Uterus (tissue), 4 donors: ENCODE results near the gene NCAPD2. TPM values are rescaled to one million over a fixed set of nuclear protein-coding genes. Genes with fewer than 3 reads are reported as not detected.

Experiments used
- DNase-seq, 2 donors: peaks; one replicate each; pipeline ENCODE4 v3.0.0-alpha.2; 2019 to 2020
- H3K27ac ChIP-seq, 2 donors: fragments of 200-600 bp; sonication (generic); 1 replicate in 1 of 2; 2 replicates in 1 of 2; pipeline ENCODE4 v1.5.1; 2016 to 2018
- H3K27me3 ChIP-seq, 2 donors: fragments of 200-600 bp; sonication (generic); one replicate each; pipeline ENCODE4 v1.5.1; 2018 to 2019; ENCODE audit warnings: control low read depth in 1 of 2
- H3K36me3 ChIP-seq, 2 donors: fragments of 200-600 bp; sonication (generic); one replicate each; pipeline ENCODE4 v1.5.1; 2019; ENCODE audit warnings: control low read depth in 1 of 2
- H3K4me1 ChIP-seq, 2 donors: fragments of 200-600 bp; sonication (generic); one replicate each; pipeline ENCODE4 v1.5.1; 2018 to 2019; ENCODE audit warnings: control low read depth in 1 of 2
- H3K4me3 ChIP-seq, 2 donors: fragments of 200-600 bp; sonication (generic); 1 replicate in 1 of 2; 2 replicates in 1 of 2; pipeline ENCODE4 v1.5.1; 2018 to 2019; ENCODE audit warnings: mild to moderate bottlenecking in 1 of 2
- H3K9me3 ChIP-seq, 2 donors: fragments of 200-600 bp; sonication (generic); one replicate each; pipeline ENCODE4 v1.5.1; 2019; ENCODE audit warnings: control low read depth in 1 of 2
- POLR2A ChIP-seq, 2 donors: fragments of 450-650 bp; IDR thresholded peaks; one replicate each; pipeline ENCODE4 v1.6.1; 2016; ENCODE audit warnings: antibody characterized with exemption in 2 of 2, mild to moderate bottlenecking in 1 of 2, moderate library complexity in 1 of 2
- intact Hi-C: fragments of 100-400 bp; cut with DNase I; formaldehyde crosslinking; loops from one replicate; pipeline ENCODE4 v1.15.1; 2023; ENCODE audit warnings: low total_unique reads
- total RNA-seq, 4 donors: library from RNA; depleted of rRNA in 3 of 4; stranded (reverse); fragments of >200 nt in 3 of 4; gene quantifications; one replicate each; pipeline versions ENCODE4 v1.1.0 to v1.2.4, GENCODE V29; 2014 to 2023
- TF ChIP-seq, protein P1 (sequence below), 4 experiments: fragments of 200-600 bp in 2 of 4; fragments of 450-650 bp in 2 of 4; sonication (generic) in 2 of 4; IDR thresholded peaks; one replicate each; pipeline ENCODE4 v1.5.1; 2016 to 2019; ENCODE audit warnings: antibody characterized with exemption in 4 of 4, mild to moderate bottlenecking in 2 of 4, moderate library complexity in 1 of 4
- donor health status: DM: yes; HTN: yes; CAD: no.

The NCAPD2 gene
- total RNA-seq, 4 donors from 2014 or later: 2.8 to 145 (median 19.3) TPM

DNA sequence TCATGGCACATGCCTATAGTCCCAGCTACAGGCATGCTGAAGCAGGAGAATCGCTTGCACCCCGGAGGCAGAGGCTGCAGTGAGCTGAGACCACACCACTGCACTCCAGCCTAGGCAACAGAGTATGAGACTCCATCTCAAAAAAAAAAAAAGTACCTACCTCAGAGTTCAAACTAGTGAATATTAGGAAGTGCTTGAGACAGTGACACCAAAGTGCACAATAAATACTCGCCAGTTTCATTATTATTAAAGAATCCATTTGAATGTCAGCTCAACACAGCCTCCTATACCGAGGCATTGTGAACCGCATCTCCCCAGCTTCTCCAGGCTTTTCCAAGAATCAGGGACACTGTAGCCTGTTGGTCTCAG is 45.4 kb downstream of the NCAPD2 start:
- Histone ChIP-seq H3K27ac (no peak overlapping the region), H3K4me3 (no peak overlapping the region)

DNA sequence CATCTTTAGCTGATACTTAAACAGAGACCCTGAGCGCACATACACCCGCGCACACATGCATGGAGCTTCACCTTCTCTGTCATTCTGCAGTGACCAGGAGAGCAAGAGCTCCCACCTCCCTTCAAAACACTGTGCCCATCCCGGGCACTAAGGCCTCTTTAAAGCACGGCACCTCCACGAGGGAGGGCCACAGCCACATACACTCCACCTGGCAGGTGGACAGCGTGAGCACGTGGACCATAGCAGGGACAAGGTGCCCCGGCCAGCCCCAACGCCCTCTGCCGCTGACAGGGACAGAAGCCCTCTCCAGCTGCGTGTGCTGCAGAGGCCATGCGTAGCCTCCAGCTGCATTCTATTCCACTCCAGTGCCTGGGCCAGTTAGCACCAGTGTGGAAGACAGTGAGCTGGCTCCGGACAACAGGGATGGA is 45.8 kb downstream of the NCAPD2 start:
- Histone ChIP-seq H3K36me3 (no peaks in the 10 kb centered on the region), H3K27ac (peak overlapping the region; percentile 81 to 84), H3K4me3 (no peak overlapping the region), H3K4me1 (peaks cover 3 to 23% of the 10 kb centered on the region in 2 donors), H3K9me3 (no peaks in the 10 kb centered on the region), H3K27me3 (no peaks in the 10 kb centered on the region)
- no peak for DNase-seq
- intact Hi-C loops: loop anchor here (5.0 to 10.0 kb wide), 2 partner anchors 117 to 205 kb away; no protein-coding TSS in a partner anchor
- TF ChIP-seq POLR2A (IDR thresholded peaks at IDR 0.05): no peak
- TF ChIP-seq, protein P1, sequence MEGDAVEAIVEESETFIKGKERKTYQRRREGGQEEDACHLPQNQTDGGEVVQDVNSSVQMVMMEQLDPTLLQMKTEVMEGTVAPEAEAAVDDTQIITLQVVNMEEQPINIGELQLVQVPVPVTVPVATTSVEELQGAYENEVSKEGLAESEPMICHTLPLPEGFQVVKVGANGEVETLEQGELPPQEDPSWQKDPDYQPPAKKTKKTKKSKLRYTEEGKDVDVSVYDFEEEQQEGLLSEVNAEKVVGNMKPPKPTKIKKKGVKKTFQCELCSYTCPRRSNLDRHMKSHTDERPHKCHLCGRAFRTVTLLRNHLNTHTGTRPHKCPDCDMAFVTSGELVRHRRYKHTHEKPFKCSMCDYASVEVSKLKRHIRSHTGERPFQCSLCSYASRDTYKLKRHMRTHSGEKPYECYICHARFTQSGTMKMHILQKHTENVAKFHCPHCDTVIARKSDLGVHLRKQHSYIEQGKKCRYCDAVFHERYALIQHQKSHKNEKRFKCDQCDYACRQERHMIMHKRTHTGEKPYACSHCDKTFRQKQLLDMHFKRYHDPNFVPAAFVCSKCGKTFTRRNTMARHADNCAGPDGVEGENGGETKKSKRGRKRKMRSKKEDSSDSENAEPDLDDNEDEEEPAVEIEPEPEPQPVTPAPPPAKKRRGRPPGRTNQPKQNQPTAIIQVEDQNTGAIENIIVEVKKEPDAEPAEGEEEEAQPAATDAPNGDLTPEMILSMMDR (IDR thresholded peaks at IDR 0.05): no peak

More for the DNA sequence above, 45.4 kb downstream of the NCAPD2 start:
- Histone ChIP-seq H3K4me1 (peaks cover 3 to 23% of the 10 kb centered on the region in 2 donors), H3K9me3 (no peaks in the 10 kb centered on the region), H3K36me3 (no peaks in the 10 kb centered on the region), H3K27me3 (no peaks in the 10 kb centered on the region)
- no peak for DNase-seq
- TF ChIP-seq POLR2A (IDR thresholded peaks at IDR 0.05): no peak
- TF ChIP-seq, protein P1 (IDR thresholded peaks at IDR 0.05): no peak
- intact Hi-C loops: loop anchor here (5.0 to 10.0 kb wide), 2 partner anchors 117 to 204 kb away; no protein-coding TSS in a partner anchor

DNA sequence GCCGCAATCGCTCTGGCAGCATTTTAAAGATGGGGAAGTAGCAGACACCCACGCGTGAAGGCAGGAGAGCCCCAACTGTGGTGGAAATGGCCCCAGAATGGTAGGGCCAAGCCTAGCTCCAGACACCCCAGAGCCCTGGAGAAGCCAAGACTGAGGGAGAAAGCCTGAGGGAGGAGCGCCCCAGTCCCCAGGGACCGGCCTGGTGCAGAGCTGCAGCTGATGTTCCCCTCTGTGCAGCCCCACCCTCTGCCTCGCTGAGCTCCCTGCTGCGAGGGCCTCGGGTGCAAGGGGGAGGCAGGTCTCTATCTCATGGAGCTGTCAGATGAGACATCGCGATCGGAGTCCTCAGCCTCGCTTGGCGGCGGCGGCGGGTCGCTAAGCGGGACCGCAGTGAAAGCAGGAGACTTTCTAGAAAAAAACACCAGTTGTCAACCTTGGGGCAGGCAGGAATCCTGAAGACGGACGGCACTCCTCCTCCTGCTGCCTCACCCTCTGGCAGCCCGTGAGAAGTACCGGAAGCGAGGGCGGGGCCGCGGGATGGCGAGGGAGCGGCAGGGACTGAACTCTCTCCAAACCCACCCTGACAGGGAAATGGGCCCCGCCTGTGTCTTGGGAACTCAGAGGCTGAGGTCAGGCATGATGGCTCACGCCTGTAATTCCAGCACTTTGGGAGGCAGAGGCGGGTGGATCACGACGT is 46.4 kb downstream of the NCAPD2 start:
- Histone ChIP-seq H3K4me1 (peaks cover 3 to 23% of the 10 kb centered on the region in 2 donors), H3K9me3 (no peaks in the 10 kb centered on the region), H3K27ac (peak overlapping the region; percentile 81 to 84), H3K4me3 (no peak overlapping the region), H3K27me3 (no peaks in the 10 kb centered on the region), H3K36me3 (no peaks in the 10 kb centered on the region)
- TF ChIP-seq POLR2A (IDR thresholded peaks at IDR 0.05): peak in 1 of 2 donors; percentile 32
- TF ChIP-seq, protein P1 (IDR thresholded peaks at IDR 0.05): no peak
- intact Hi-C loops: no loop called here
- peak; percentile 92 to 93 for DNase-seq

DNA sequence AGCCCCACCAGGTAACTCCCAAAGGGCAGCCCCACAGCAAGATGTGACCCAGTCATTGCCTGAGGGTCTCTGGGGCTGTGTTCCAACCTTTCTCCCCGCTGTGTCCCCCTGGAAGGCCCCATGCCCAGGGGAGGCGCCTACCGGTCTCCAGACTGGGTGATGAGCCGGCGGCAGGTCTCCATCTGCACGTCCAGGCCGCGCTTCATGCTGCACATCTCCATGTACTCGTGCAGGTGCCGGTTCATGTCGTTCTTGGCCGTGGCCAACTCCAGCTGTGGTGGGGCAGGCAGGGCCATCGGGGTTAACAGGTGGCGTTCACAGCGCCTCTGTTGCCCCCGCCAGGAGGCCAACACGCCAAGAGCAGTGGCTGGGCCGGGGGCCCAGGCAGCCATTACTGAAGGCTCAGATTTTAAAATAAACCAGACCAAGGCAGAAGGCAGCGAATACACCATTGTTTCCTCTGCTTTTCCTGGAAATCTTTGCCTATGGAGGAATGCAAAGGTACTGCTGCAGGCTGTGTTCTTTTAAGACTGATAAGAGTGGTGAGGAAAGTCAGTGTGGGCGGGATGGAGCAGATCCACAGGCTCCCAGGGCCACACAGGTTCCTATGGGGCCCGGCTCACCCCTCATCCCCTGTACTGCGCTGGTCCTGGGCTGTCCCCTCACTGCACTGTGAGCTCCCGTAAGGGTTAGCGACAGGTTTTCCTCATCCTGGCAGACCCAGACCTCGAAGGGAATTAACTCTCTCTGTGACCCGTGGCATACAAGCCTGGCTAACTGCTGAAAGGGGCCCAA is 47.7 kb downstream of the NCAPD2 start:
- TF ChIP-seq, protein P1 (IDR thresholded peaks at IDR 0.05): no peak
- TF ChIP-seq POLR2A (IDR thresholded peaks at IDR 0.05): no peak
- Histone ChIP-seq H3K36me3 (no peaks in the 10 kb centered on the region), H3K27ac (peak overlapping the region; percentile 81 to 84), H3K4me3 (no peak overlapping the region), H3K27me3 (no peaks in the 10 kb centered on the region), H3K9me3 (no peaks in the 10 kb centered on the region), H3K4me1 (peaks cover 3 to 13% of the 10 kb centered on the region in 2 donors)
- no peak for DNase-seq
- intact Hi-C loops: no loop called here
